Measurements from ENCODE around the gene SPSB3.
"Not testable (repeated sequence)": the region's sequence is repeated elsewhere in the genome, so short reads cannot be mapped to it uniquely, and the experiment has no call there.

Gene SPSB3

GRCh38 chr16:1816396-1817275 is 34.3 kb upstream of the SPSB3 start:
- no peak for DNase-seq (ENCODE audit: low read depth, low spot score)

- DNase-seq (ENCODE audit: low read depth, low spot score): no peak
These were observed 33.1 kb upstream of the SPSB3 start for GRCh38 chr16:1815461-1815860.

GRCh38 chr16:1812732-1813163 is 30.4 kb upstream of the SPSB3 start:
- no peak for DNase-seq (ENCODE audit: low read depth, low spot score)

GRCh38 chr16:1810536-1810935 is 28.2 kb upstream of the SPSB3 start:
- DNase-seq (ENCODE audit: low read depth, low spot score): no peak

- DNase-seq (ENCODE audit: low read depth, low spot score): no peak
These were observed 27.7 kb upstream of the SPSB3 start for GRCh38 chr16:1810106-1810505.

- no peak for DNase-seq (ENCODE audit: low read depth, low spot score)
These were observed 27.0 kb upstream of the SPSB3 start for GRCh38 chr16:1809281-1809801.

GRCh38 chr16:1808691-1809090 is 26.3 kb upstream of the SPSB3 start:
- no peak for DNase-seq (ENCODE audit: low read depth, low spot score)

- DNase-seq (ENCODE audit: low read depth, low spot score): no peak
These were observed 25.3 kb upstream of the SPSB3 start for GRCh38 chr16:1807626-1808025.

- no peak for DNase-seq (ENCODE audit: low read depth, low spot score)
These were observed 18.3 kb upstream of the SPSB3 start for GRCh38 chr16:1800701-1801100.

- DNase-seq (ENCODE audit: low read depth, low spot score): not testable (repeated sequence)
These were observed 16.9 kb upstream of the SPSB3 start for GRCh38 chr16:1799263-1799662.

GRCh38 chr16:1794908-1795666 is 12.7 kb upstream of the SPSB3 start:
- DNase-seq (ENCODE audit: low read depth, low spot score): no peak

GRCh38 chr16:1794221-1794871 is 12.0 kb upstream of the SPSB3 start:
- DNase-seq (ENCODE audit: low read depth, low spot score): no peak

- DNase-seq (ENCODE audit: low read depth, low spot score): no peak
These were observed 11.3 kb upstream of the SPSB3 start, which contains the start of gene IGFALS for GRCh38 chr16:1793578-1794220. Gene IGFALS, minus strand, starts transcription at chr16:1793705. Its CDS starts 53 bp downstream, at chr16:1793652.

GRCh38 chr16:1792836-1793577 is 10.6 kb upstream of the SPSB3 start:
- no peak for DNase-seq (ENCODE audit: low read depth, low spot score)

- DNase-seq (ENCODE audit: low read depth, low spot score): no peak
These were observed 9.8 kb upstream of the SPSB3 start for GRCh38 chr16:1791943-1792812.

- no peak for DNase-seq (ENCODE audit: low read depth, low spot score)
These were observed 9.0 kb upstream of the SPSB3 start for GRCh38 chr16:1791256-1791942.

GRCh38 chr16:1790611-1791255 is 8.4 kb upstream of the SPSB3 start:
- no peak for DNase-seq (ENCODE audit: low read depth, low spot score)

GRCh38 chr16:1790261-1790610 is 7.9 kb upstream of the SPSB3 start:
- no peak for DNase-seq (ENCODE audit: low read depth, low spot score)

- no peak for DNase-seq (ENCODE audit: low read depth, low spot score)
These were observed 7.3 kb upstream of the SPSB3 start for GRCh38 chr16:1789643-1790045.
